Colonic mucosa (tissue), 4 donors: ENCODE results near the gene SMPD3. TPM values are rescaled to one million over a fixed set of nuclear protein-coding genes. Genes with fewer than 3 reads are reported as not detected.

Source experiments
- DNase-seq: peaks from one replicate; pipeline ENCODE4 v3.0.0-alpha.2; 2020
- H3K27ac ChIP-seq: fragments of 200-600 bp; one replicate; pipeline ENCODE4 v1.8.0; 2021
- H3K27me3 ChIP-seq: fragments of 200-600 bp; one replicate; pipeline ENCODE4 v1.8.0; 2021
- H3K36me3 ChIP-seq: fragments of 200-600 bp; one replicate; pipeline ENCODE4 v1.8.0; 2021
- H3K4me1 ChIP-seq: fragments of 200-600 bp; one replicate; pipeline ENCODE4 v1.8.0; 2021; ENCODE audit warnings: mild to moderate bottlenecking
- H3K4me3 ChIP-seq: fragments of 200-600 bp; one replicate; pipeline ENCODE4 v1.8.0; 2021
- H3K9ac ChIP-seq, 2 donors: one replicate each; pipeline ENCODE4 v1.7.0; 2013; ENCODE audit warnings: control low read depth in 2 of 2, low read depth in 2 of 2, low read length in 2 of 2
- H3K9me3 ChIP-seq: fragments of 200-600 bp; one replicate; pipeline ENCODE4 v1.8.0; 2021
- CTCF ChIP-seq: fragments of 200-600 bp; IDR thresholded peaks from one replicate; pipeline ENCODE4 v1.8.0; 2022; ENCODE audit warnings: antibody characterized with exemption, mild to moderate bottlenecking
- intact Hi-C: fragments of 100-400 bp; cut with DNase I; formaldehyde crosslinking; loops from one replicate; pipeline ENCODE4 v1.14.1; 2022
- total RNA-seq, 2 donors: library from RNA; stranded (reverse); fragmentation: NEBNext Ultra II Directional in 1 of 2; extraction: Animal tissue kit (Norgen Biotek cat#: 25700) in 1 of 2; gene quantifications; one replicate each; pipeline ENCODE4 v1.2.1, GENCODE V29; 2021
- donor health status: healthy.
- donor health status: DM: no; HTN: no; CAD: no.
- donor health status: DM: no; HTN: no; CAD: no.

Gene SMPD3
- total RNA-seq, 2 donors from 2014 or later, result 71.1 to 76.5 TPM

DNA sequence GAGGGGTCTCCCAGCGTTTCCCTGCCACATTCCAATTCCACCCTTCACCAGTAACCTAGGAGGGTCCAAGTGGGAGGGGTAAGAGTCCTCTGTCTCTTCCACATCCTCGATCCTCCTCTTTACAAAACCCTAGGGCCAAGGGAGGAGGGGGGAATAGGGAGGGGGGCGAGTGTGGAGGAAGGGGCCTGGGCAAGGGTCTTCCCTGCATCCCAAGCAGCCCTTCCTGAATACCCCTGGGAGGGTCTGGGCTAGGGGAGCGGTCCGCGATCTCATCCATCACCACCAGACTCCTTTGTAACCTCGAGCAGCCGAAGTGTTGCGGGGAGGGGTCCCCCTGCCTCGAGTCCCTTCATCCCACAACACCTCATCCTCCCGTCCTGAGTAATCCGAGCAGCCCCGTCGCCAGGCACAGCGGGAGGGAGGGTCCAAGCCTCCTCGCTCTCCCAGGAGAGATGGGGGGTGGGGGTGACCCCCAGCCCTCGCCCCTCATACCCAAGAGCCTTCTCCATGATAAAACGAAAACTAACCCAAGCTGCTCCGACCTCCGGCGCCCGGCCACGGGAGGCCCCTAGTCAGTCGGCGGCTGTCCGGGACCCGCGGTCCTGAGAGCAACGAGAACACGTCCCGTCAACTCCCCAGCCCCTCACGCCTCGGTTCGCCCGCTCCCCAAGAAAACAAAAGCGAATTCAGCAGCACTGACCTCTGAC is 502 bp downstream of the SMPD3 start:
- peak overlapping the region; percentile 43 for H3K4me3 ChIP-seq
- no peak overlapping the region for H3K27ac ChIP-seq
- H3K4me1 ChIP-seq, result peaks cover 8% of the 10 kb centered on the region
- H3K27me3 ChIP-seq, result peaks cover 10% of the 10 kb centered on the region
- H3K36me3 ChIP-seq, result no peaks in the 10 kb centered on the region
- H3K9ac ChIP-seq, result peak overlapping the region in 1 of 2 donors; percentile 48
- intact Hi-C loops, result no loop called here
- TF ChIP-seq CTCF, result no peak
- DNase-seq, result peak; percentile 38
- H3K9me3 ChIP-seq, result no peaks in the 10 kb centered on the region

DNA sequence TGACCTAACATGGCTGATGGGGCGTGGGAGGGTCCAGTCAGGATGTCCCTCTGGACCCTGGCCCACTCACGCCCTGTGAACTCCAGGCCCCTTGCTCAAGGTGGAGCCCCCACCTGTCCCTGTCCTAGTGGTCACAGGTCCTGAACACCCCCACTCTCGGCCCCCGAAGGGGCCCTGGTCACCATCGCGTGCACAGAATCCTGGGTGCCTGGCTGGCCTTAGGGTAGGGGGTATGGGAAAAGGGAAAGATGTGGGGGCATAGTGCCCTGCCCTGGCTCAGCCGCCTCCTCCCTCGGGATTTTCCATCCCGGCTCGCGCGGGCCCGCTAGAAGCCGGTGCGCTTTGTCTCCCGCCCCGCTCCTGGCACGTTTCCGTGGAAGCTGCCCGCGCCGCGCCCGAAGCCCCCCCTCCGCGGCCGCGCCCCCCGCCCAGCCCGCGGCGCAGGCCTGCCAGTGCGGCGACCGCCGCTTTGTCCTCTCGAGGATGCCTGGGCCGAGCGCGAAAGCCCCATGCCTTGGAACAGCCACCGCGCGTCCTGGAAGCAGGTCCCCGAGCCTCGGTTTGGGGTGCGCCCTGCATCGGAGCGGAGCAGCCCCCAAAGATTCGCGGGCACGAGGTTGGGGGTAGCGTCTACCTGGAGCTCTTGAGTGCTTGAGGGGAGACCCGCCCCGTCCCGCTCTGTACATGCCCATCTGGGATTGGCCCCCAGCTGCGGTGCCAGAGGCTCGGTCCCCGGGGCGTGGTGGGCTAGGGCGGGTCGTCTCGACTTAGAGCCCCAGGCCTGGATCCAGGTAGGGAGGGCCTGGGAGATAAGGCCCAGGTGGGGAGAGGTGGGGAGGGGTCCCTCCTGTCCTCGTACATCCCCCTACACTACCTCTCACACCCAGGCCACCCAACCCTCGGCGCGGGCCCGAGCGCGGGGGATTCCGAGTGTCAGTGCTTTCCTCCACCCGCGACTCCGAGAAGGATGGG is 1.3 kb downstream of the SMPD3 start:
- Histone ChIP-seq H3K36me3 (no peaks in the 10 kb centered on the region), H3K9me3 (no peaks in the 10 kb centered on the region), H3K4me3 (no peak overlapping the region), H3K27ac (no peak overlapping the region), H3K27me3 (peaks cover 10% of the 10 kb centered on the region), H3K4me1 (peaks cover 8% of the 10 kb centered on the region), H3K9ac (no peak overlapping the region)
- DNase-seq, result no peak
- intact Hi-C loops, result no loop called here
- TF ChIP-seq CTCF, result no peak

GRCh38 chr16:68445458-68445857 is 2.9 kb downstream of the SMPD3 start:
- Histone ChIP-seq H3K4me3 (no peak overlapping the region), H3K9me3 (no peaks in the 10 kb centered on the region), H3K36me3 (no peaks in the 10 kb centered on the region), H3K9ac (no peak overlapping the region), H3K27ac (no peak overlapping the region), H3K27me3 (peaks cover 10% of the 10 kb centered on the region), H3K4me1 (peaks cover 8% of the 10 kb centered on the region)
- DNase-seq, result peak; percentile 81
- intact Hi-C loops, result no loop called here
- TF ChIP-seq CTCF, result peak; percentile 45

DNA sequence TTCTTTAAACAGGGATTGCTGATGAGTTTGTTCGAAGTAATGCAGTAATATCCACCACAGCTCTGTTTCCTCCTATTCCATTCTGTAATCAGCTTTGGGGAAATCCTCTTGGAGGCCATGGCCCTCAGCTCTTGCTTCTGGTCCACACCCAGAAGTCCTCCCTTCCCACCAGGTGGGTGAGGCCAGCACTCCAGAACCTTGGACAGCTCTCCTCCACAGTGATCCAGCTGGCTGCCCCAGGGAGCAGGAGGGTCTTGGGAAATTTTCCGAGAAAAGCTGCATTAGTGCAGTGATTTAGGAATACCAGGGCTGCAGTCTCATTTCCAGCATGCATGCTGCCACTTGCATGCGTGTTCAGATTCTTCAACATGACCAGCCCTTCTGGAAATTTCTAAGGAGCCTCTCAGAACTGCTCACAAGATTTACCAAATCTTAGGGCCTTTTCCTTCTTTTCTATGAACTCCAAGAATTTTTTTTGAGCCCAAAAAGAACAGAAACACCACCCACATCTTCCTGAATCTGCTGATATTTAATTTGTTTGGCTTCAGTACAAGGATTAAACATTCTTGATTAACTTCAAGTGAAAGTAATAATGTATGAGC is 4.2 kb downstream of the SMPD3 start:
- H3K9ac ChIP-seq, result no peak overlapping the region
- intact Hi-C loops, result no loop called here
- no peaks in the 10 kb centered on the region for H3K9me3 ChIP-seq
- H3K27me3 ChIP-seq, result peaks cover 10% of the 10 kb centered on the region
- no peak overlapping the region for H3K4me3 ChIP-seq
- TF ChIP-seq CTCF, result no peak
- peak; percentile 57 for DNase-seq
- peaks cover 8% of the 10 kb centered on the region for H3K4me1 ChIP-seq
- H3K36me3 ChIP-seq, result no peaks in the 10 kb centered on the region
- no peak overlapping the region for H3K27ac ChIP-seq

DNA sequence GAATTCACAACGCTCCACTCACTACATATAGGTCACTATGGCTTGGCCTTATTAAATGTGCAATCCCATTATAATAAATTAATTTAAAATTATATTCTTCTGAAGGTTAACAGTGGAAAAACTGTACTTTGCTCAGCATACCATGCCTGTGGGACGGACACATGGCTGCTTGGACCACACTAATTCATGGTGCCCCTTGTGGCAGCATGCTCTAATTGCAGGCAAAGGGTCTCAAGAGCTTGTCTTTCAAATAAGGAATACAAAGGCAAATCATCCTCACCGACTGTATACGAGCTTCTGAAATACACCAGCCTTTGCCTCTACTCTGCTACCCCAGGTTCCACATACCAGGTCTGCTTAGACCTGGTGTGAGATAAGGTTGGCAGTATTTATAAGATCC is 11.7 kb downstream of the SMPD3 start:
- intact Hi-C loops, result no loop called here
- no peak for TF ChIP-seq CTCF
- DNase-seq, result no peak
- Histone ChIP-seq H3K9ac (no peak overlapping the region), H3K36me3 (no peaks in the 10 kb centered on the region), H3K4me1 (no peaks in the 10 kb centered on the region), H3K27ac (no peak overlapping the region), H3K4me3 (no peak overlapping the region), H3K9me3 (no peaks in the 10 kb centered on the region), H3K27me3 (no peaks in the 10 kb centered on the region)
